ENCODE results near the gene SNAP91. TPM values are rescaled to one million over a fixed set of nuclear protein-coding genes. Genes with fewer than 3 reads are reported as not detected.
A peak's percentile ranks its signal among the peaks of the same experiment; 100 is the strongest.
"Not testable (repeated sequence)": the region's sequence is repeated elsewhere in the genome, so short reads cannot be mapped to it uniquely, and the experiment has no call there.

Gene SNAP91
- total RNA-seq, 1 experiment from 2014 or later = 1.3 TPM

GRCh38 chr6:83633149-83633548 is 75.8 kb downstream of the SNAP91 start:
- Histone ChIP-seq H3K14ac (ENCODE audit: insufficient read depth, low read length) (peak overlapping the region; percentile 24; the same call in 1 of the 2 replicates), H3K56ac (ENCODE audit: insufficient read length, low read depth, low read length) (no peak overlapping the region), H3T11ph (ENCODE audit: low read length) (no peak overlapping the region), H2BK5ac (ENCODE audit: insufficient read length, low read length) (no peak overlapping the region), H4K20me1 (ENCODE audit: control insufficient read depth, insufficient read depth, insufficient read length) (no peaks in the 10 kb centered on the region), H3K27ac (ENCODE audit: insufficient read length, low read depth, low read length) (no peak overlapping the region), H3K18ac (ENCODE audit: insufficient read length, low read depth, low read length) (no peak overlapping the region), H3K23ac (ENCODE audit: insufficient read length, low read depth, low read length) (no peak overlapping the region), H3K9ac (ENCODE audit: extremely low read depth, insufficient read length, low read length) (no peak overlapping the region), H3K4me2 (ENCODE audit: insufficient read depth, insufficient read length, low read length) (no peak overlapping the region), H3K4me1 (ENCODE audit: insufficient read depth, low read length) (no peaks in the 10 kb centered on the region; the same call in 1 of the 2 replicates), H3K23me2 (ENCODE audit: insufficient read length, low read depth, low read length, poor library complexity, severe bottlenecking) (no peaks in the 10 kb centered on the region), H3K79me1 (ENCODE audit: insufficient read depth, low read depth, low read length, poor library complexity, severe bottlenecking) (no peaks in the 10 kb centered on the region), H2BK120ac (ENCODE audit: low read depth, low read length, poor library complexity, severe bottlenecking) (no peak overlapping the region), H4K91ac (ENCODE audit: insufficient read length, low read depth, low read length) (no peak overlapping the region), H2BK12ac (ENCODE audit: insufficient read length, low read depth, low read length) (no peak overlapping the region), H4K5ac (ENCODE audit: insufficient read length, low read depth, low read length) (no peak overlapping the region), H2BK15ac (ENCODE audit: low read depth, low read length) (no peak overlapping the region), H3K9me3 (ENCODE audit: control insufficient read depth, low read depth, low read length) (no peaks in the 10 kb centered on the region), H3K27me3 (ENCODE audit: insufficient read depth, low read length) (no peaks in the 10 kb centered on the region), H4K8ac (replicated peaks; ENCODE audit: insufficient read length, low read depth, low read length) (no peak overlapping the region), H2BK20ac (ENCODE audit: low read depth, low read length, poor library complexity, severe bottlenecking) (no peak overlapping the region), H3K4ac (ENCODE audit: low read depth, low read length) (no peak overlapping the region), H2AK5ac (ENCODE audit: insufficient read length, low read length) (no peak overlapping the region), H3K79me2 (ENCODE audit: insufficient read depth, low read length) (no peaks in the 10 kb centered on the region), H2AFZ (ENCODE audit: low read length) (no peak overlapping the region)
- no peaks in the 10 kb centered on the region for H3K36me3 Mint-ChIP-seq (ENCODE audit: insufficient read depth in 1 of 3, low read depth in 3 of 3)
- no peak; the same call in 2 of the 3 replicates for TF ChIP-seq CTCF (conservative IDR thresholded peaks at IDR 0.05)
- no CpG with 5 or more reads among the region's 2 CpGs for WGBS (ENCODE audit: extremely low coverage, insufficient read length, low lambda C conversion rate)
- no peaks in the 10 kb centered on the region for H3K9me3 Mint-ChIP-seq
- peak; percentile 29 for DNase-seq
- H3K4me1 Mint-ChIP-seq = peaks cover 13 to 14% of the 10 kb centered on the region in 2 experiments
- peak overlapping the region in 2 of 3 experiments; percentile 62 to 71; a peak in 2 of 7 replicates for H3K27ac Mint-ChIP-seq
- no peak overlapping the region for H3K4me3 Mint-ChIP-seq
- H3K27me3 Mint-ChIP-seq (ENCODE audit: low read depth) = no peaks in the 10 kb centered on the region

- H3K79me2 ChIP-seq (ENCODE audit: insufficient read depth, low read length); H3K79me1 ChIP-seq (ENCODE audit: insufficient read depth, low read depth, low read length, poor library complexity, severe bottlenecking); H4K8ac ChIP-seq (replicated peaks; ENCODE audit: insufficient read length, low read depth, low read length); H4K5ac ChIP-seq (ENCODE audit: insufficient read length, low read depth, low read length); H3K56ac ChIP-seq (ENCODE audit: insufficient read length, low read depth, low read length); H4K91ac ChIP-seq (ENCODE audit: insufficient read length, low read depth, low read length); H2BK5ac ChIP-seq (ENCODE audit: insufficient read length, low read length); H3K9ac ChIP-seq (ENCODE audit: extremely low read depth, insufficient read length, low read length); H2BK12ac ChIP-seq (ENCODE audit: insufficient read length, low read depth, low read length); H2BK120ac ChIP-seq (ENCODE audit: low read depth, low read length, poor library complexity, severe bottlenecking); H3K27ac Mint-ChIP-seq; H3K23me2 ChIP-seq (ENCODE audit: insufficient read length, low read depth, low read length, poor library complexity, severe bottlenecking); H3K36me3 Mint-ChIP-seq (ENCODE audit: insufficient read depth in 1 of 3, low read depth in 3 of 3); H3K4me3 Mint-ChIP-seq; H3K27ac ChIP-seq (ENCODE audit: insufficient read length, low read depth, low read length); H2BK20ac ChIP-seq (ENCODE audit: low read depth, low read length, poor library complexity, severe bottlenecking); H2AK5ac ChIP-seq (ENCODE audit: insufficient read length, low read length); H3K23ac ChIP-seq (ENCODE audit: insufficient read length, low read depth, low read length); H3K4me2 ChIP-seq (ENCODE audit: insufficient read depth, insufficient read length, low read length); H3K27me3 Mint-ChIP-seq (ENCODE audit: low read depth); H3K9me3 Mint-ChIP-seq; H3K4ac ChIP-seq (ENCODE audit: low read depth, low read length); H3T11ph ChIP-seq (ENCODE audit: low read length); H3K27me3 ChIP-seq (ENCODE audit: insufficient read depth, low read length); H3K14ac ChIP-seq (ENCODE audit: insufficient read depth, low read length); H3K18ac ChIP-seq (ENCODE audit: insufficient read length, low read depth, low read length); H2AFZ ChIP-seq (ENCODE audit: low read length); H3K4me1 ChIP-seq (ENCODE audit: insufficient read depth, low read length); DNase-seq; H3K9me3 ChIP-seq (ENCODE audit: control insufficient read depth, low read depth, low read length); H2BK15ac ChIP-seq (ENCODE audit: low read depth, low read length); H4K20me1 ChIP-seq (ENCODE audit: control insufficient read depth, insufficient read depth, insufficient read length): not testable (repeated sequence)
- no CpG with 5 or more reads among the region's 4 CpGs for WGBS (ENCODE audit: extremely low coverage, insufficient read length, low lambda C conversion rate)
- H3K4me1 Mint-ChIP-seq = peaks cover 13 to 14% of the 10 kb centered on the region in 2 experiments
Measured at GRCh38 chr6:83629908-83630307, 79.0 kb downstream of the SNAP91 start.
